HG02840 (cell line): ENCODE data around the gene MRPS34.

Source experiments
- ATAC-seq: cut with Tn5 transposase; IDR thresholded peaks from one replicate; pipeline ENCODE4 v1.9.1; 2021; ENCODE audit warnings: mild to moderate bottlenecking, moderate library complexity, moderate number of reproducible peaks; ENCODE audit not compliant: unreplicated experiment, low FRiP score

MRPS34 gene

GRCh38 chr16:1771188-1771863, 1.6 kb downstream of the MRPS34 start, which contains the start of gene NME3:
Gene NME3, minus strand, starts transcription at chr16:1771543. Its CDS starts 9 bp downstream, at chr16:1771534.
- ATAC-seq = no peak

- ATAC-seq = no peak
Measured at GRCh38 chr16:1770328-1771187, 2.4 kb downstream of the MRPS34 start.

GRCh38 chr16:1769402-1770300, 3.3 kb downstream of the MRPS34 start:
- ATAC-seq = no peak

GRCh38 chr16:1768767-1769401, 4.0 kb downstream of the MRPS34 start:
- ATAC-seq = no peak

- ATAC-seq = no peak
Measured at GRCh38 chr16:1768061-1768766, 4.7 kb downstream of the MRPS34 start.

- no peak for ATAC-seq
Measured at GRCh38 chr16:1767116-1767994, 5.6 kb downstream of the MRPS34 start.

GRCh38 chr16:1766701-1767100, 6.2 kb downstream of the MRPS34 start:
- no peak for ATAC-seq

- no peak for ATAC-seq
Measured at GRCh38 chr16:1766231-1766630, 6.7 kb downstream of the MRPS34 start.

GRCh38 chr16:1765826-1766225, 7.1 kb downstream of the MRPS34 start:
- no peak for ATAC-seq

GRCh38 chr16:1764971-1765370, 8.0 kb downstream of the MRPS34 start:
- ATAC-seq = no peak

- ATAC-seq = no peak
Measured at GRCh38 chr16:1763521-1764511, 9.1 kb downstream of the MRPS34 start.

GRCh38 chr16:1762879-1763520, 9.9 kb downstream of the MRPS34 start:
- no peak for ATAC-seq

GRCh38 chr16:1762196-1762878, 10.6 kb downstream of the MRPS34 start:
- ATAC-seq = no peak

GRCh38 chr16:1761751-1762150, 11.2 kb downstream of the MRPS34 start:
- ATAC-seq = no peak

GRCh38 chr16:1760911-1761310, 12.0 kb downstream of the MRPS34 start:
- ATAC-seq = no peak

GRCh38 chr16:1759511-1759910, 13.4 kb downstream of the MRPS34 start:
- no peak for ATAC-seq
